Colonic mucosa (tissue), 4 donors: ENCODE measurements around the gene NFKBIL1. TPM values are rescaled to one million over a fixed set of nuclear protein-coding genes. Genes with fewer than 3 reads are reported as not detected.

Source experiments
- DNase-seq: peaks from one replicate; pipeline ENCODE4 v3.0.0-alpha.2; 2020
- H3K27ac ChIP-seq: fragments of 200-600 bp; one replicate; pipeline ENCODE4 v1.8.0; 2021
- H3K27me3 ChIP-seq: fragments of 200-600 bp; one replicate; pipeline ENCODE4 v1.8.0; 2021
- H3K36me3 ChIP-seq: fragments of 200-600 bp; one replicate; pipeline ENCODE4 v1.8.0; 2021
- H3K4me1 ChIP-seq: fragments of 200-600 bp; one replicate; pipeline ENCODE4 v1.8.0; 2021; ENCODE audit warnings: mild to moderate bottlenecking
- H3K4me3 ChIP-seq: fragments of 200-600 bp; one replicate; pipeline ENCODE4 v1.8.0; 2021
- H3K9ac ChIP-seq, 2 donors: one replicate each; pipeline ENCODE4 v1.7.0; 2013; ENCODE audit warnings: control low read depth in 2 of 2, low read depth in 2 of 2, low read length in 2 of 2
- H3K9me3 ChIP-seq: fragments of 200-600 bp; one replicate; pipeline ENCODE4 v1.8.0; 2021
- CTCF ChIP-seq: fragments of 200-600 bp; IDR thresholded peaks from one replicate; pipeline ENCODE4 v1.8.0; 2022; ENCODE audit warnings: antibody characterized with exemption, mild to moderate bottlenecking
- intact Hi-C: fragments of 100-400 bp; cut with DNase I; formaldehyde crosslinking; loops from one replicate; pipeline ENCODE4 v1.14.1; 2022
- total RNA-seq, 2 donors: library from RNA; stranded (reverse); fragmentation: NEBNext Ultra II Directional in 1 of 2; extraction: Animal tissue kit (Norgen Biotek cat#: 25700) in 1 of 2; gene quantifications; one replicate each; pipeline ENCODE4 v1.2.1, GENCODE V29; 2021
- donor health status: healthy.
- donor health status: DM: no; HTN: no; CAD: no.
- donor health status: DM: no; HTN: no; CAD: no.

The NFKBIL1 gene
- total RNA-seq, 2 donors from 2014 or later: 16.1 to 18.8 TPM

- no peaks in the 10 kb centered on the region for H3K9me3 ChIP-seq
- no peak for TF ChIP-seq CTCF
- no peak for DNase-seq
- no peaks in the 10 kb centered on the region for H3K27me3 ChIP-seq
- no peak overlapping the region for H3K27ac ChIP-seq
- no peaks in the 10 kb centered on the region for H3K4me1 ChIP-seq
- no peak overlapping the region for H3K9ac ChIP-seq
- no peaks in the 10 kb centered on the region for H3K36me3 ChIP-seq
- intact Hi-C loops: no loop called here
- H3K4me3 ChIP-seq: no peak overlapping the region
Measured at GRCh38 chr6:31592396-31592771, 45.0 kb downstream of the NFKBIL1 start.

- intact Hi-C loops: no loop called here
- Histone ChIP-seq H3K36me3 (no peaks in the 10 kb centered on the region), H3K9me3 (no peaks in the 10 kb centered on the region), H3K27ac (no peak overlapping the region), H3K4me3 (no peak overlapping the region), H3K27me3 (no peaks in the 10 kb centered on the region), H3K4me1 (no peaks in the 10 kb centered on the region), H3K9ac (no peak overlapping the region)
- TF ChIP-seq CTCF: no peak
- DNase-seq: no peak
Measured at GRCh38 chr6:31597006-31597405, 49.6 kb downstream of the NFKBIL1 start.

GRCh38 chr6:31607317-31607716, 59.9 kb downstream of the NFKBIL1 start:
- DNase-seq: no peak
- H3K9me3 ChIP-seq: no peaks in the 10 kb centered on the region
- H3K27ac ChIP-seq: no peak overlapping the region
- no peak for TF ChIP-seq CTCF
- H3K9ac ChIP-seq: no peak overlapping the region
- no peak overlapping the region for H3K4me3 ChIP-seq
- no peaks in the 10 kb centered on the region for H3K36me3 ChIP-seq
- H3K4me1 ChIP-seq: no peaks in the 10 kb centered on the region
- no peaks in the 10 kb centered on the region for H3K27me3 ChIP-seq
- intact Hi-C loops: no loop called here

Other genes starting within 250 kb of the NFKBIL1 start
- 1,000 to 10,000 TPM; 1,153 to 3,111 TPM for gene HLA-B, start 190.4 kb upstream of the NFKBIL1 start, total RNA-seq
- 10 to 100 TPM; 15.0 to 26.7 TPM for gene MICA, start 144.0 kb upstream of the NFKBIL1 start, total RNA-seq
- gene MICB, start 49.5 kb upstream of the NFKBIL1 start, total RNA-seq: 1 to 10 TPM; 5.6 to 6.7 TPM
- not detected for gene MCCD1, start 18.6 kb upstream of the NFKBIL1 start, total RNA-seq
- gene DDX39B, start 5.6 kb upstream of the NFKBIL1 start, total RNA-seq: 100 to 1,000 TPM; 213 to 422 TPM
- gene ATP6V1G2, start 1.0 kb upstream of the NFKBIL1 start, total RNA-seq: under 1 TPM; 0.57 to 0.85 TPM
- 1 to 10 TPM in 1 of 2 donors, under 1 TPM in 1; 0.35 to 2.4 TPM for gene LTA, start 24.7 kb downstream of the NFKBIL1 start, total RNA-seq
- gene TNF, start 28.0 kb downstream of the NFKBIL1 start, total RNA-seq: 1 to 10 TPM in 1 of 2 donors, under 1 TPM in 1; 0.48 to 1.4 TPM
- gene LTB, start 34.8 kb downstream of the NFKBIL1 start, total RNA-seq: 1 to 10 TPM; 3.4 to 5.7 TPM
- 1 to 10 TPM; 4.8 to 9.2 TPM for gene LST1, start 38.7 kb downstream of the NFKBIL1 start, total RNA-seq
- gene NCR3, start 45.4 kb downstream of the NFKBIL1 start, total RNA-seq: under 1 TPM; 0.67 to 0.90 TPM
- 10 to 100 TPM in 1 of 2 donors, 1 to 10 TPM in 1; 5.0 to 20.7 TPM for gene AIF1, start 67.6 kb downstream of the NFKBIL1 start, total RNA-seq
- gene PRRC2A, start 73.1 kb downstream of the NFKBIL1 start, total RNA-seq: 100 to 1,000 TPM; 107 to 171 TPM
- gene BAG6, start 105.1 kb downstream of the NFKBIL1 start, total RNA-seq: 100 to 1,000 TPM; 266 to 337 TPM
- gene APOM, start 108.3 kb downstream of the NFKBIL1 start, total RNA-seq: 1 to 10 TPM; 1.6 to 2.4 TPM
- 10 to 100 TPM; 28.3 to 32.8 TPM for gene C6orf47, start 113.2 kb downstream of the NFKBIL1 start, total RNA-seq
- gene GPANK1, start 117.4 kb downstream of the NFKBIL1 start, total RNA-seq: 10 to 100 TPM; 11.0 to 14.9 TPM
- 100 to 1,000 TPM; 140 to 152 TPM for gene CSNK2B, start 118.5 kb downstream of the NFKBIL1 start, total RNA-seq
- 1 to 10 TPM; 4.4 to 9.0 TPM for gene LY6G5B, start 122.4 kb downstream of the NFKBIL1 start, total RNA-seq
- 1 to 10 TPM; 1.9 to 2.8 TPM for gene LY6G5C, start 133.5 kb downstream of the NFKBIL1 start, total RNA-seq
- gene ABHD16A, start 155.7 kb downstream of the NFKBIL1 start, total RNA-seq: 10 to 100 TPM; 56.8 to 65.2 TPM
- gene LY6G6F, start 159.3 kb downstream of the NFKBIL1 start, total RNA-seq: not detected
- gene LY6G6D, start 167.7 kb downstream of the NFKBIL1 start, total RNA-seq: not detected
- gene LY6G6C, start 174.1 kb downstream of the NFKBIL1 start, total RNA-seq: 1 to 10 TPM in 1 of 2 donors, not detected in 1; 2.3 TPM
- gene MPIG6B, start 175.8 kb downstream of the NFKBIL1 start, total RNA-seq: under 1 TPM; 0.19 to 0.57 TPM
- gene DDAH2, start 181.7 kb downstream of the NFKBIL1 start, total RNA-seq: 10 to 100 TPM; 92.1 to 98.7 TPM
- 100 to 1,000 TPM; 622 to 646 TPM for gene CLIC1, start 188.9 kb downstream of the NFKBIL1 start, total RNA-seq
- 10 to 100 TPM; 13.3 to 34.2 TPM for gene MSH5, start 192.4 kb downstream of the NFKBIL1 start, total RNA-seq
- 1 to 10 TPM; 1.7 to 8.9 TPM for gene SAPCD1, start 215.0 kb downstream of the NFKBIL1 start, total RNA-seq
- gene VWA7, start 229.7 kb downstream of the NFKBIL1 start, total RNA-seq: 10 to 100 TPM in 1 of 2 donors, 1 to 10 TPM in 1; 6.1 to 10.1 TPM
- 100 to 1,000 TPM in 1 of 2 donors, 10 to 100 TPM in 1; 40.8 to 136 TPM for gene VARS1, start 248.1 kb downstream of the NFKBIL1 start, total RNA-seq